SK-N-SH treated with all-trans-retinoic acid at 6 μM for 48 hours (cell line): ENCODE measurements around the gene UBXN10.

Source experiments
- ARNTL ChIP-seq: fragments of 450-650 bp; formaldehyde crosslinking; IDR thresholded peaks from 2 replicates; pipeline ENCODE4 v1.5.0; 2020; ENCODE audit warnings: low read depth, mild to moderate bottlenecking, moderate library complexity, borderline replicate concordance
- BACH2 ChIP-seq: fragments of 250-450 bp; sonication (Bioruptor Pico); IDR thresholded peaks from 2 replicates; pipeline ENCODE4 v1.9.0; 2021; ENCODE audit warnings: mild to moderate bottlenecking, borderline replicate concordance
- CREB5 ChIP-seq: fragments of 250-450 bp; sonication (Bioruptor Pico); IDR thresholded peaks from 2 replicates; pipeline ENCODE4 v1.5.1; 2020; ENCODE audit warnings: low read depth, mild to moderate bottlenecking, moderate library complexity
- ISL1 ChIP-seq: fragments of 250-450 bp; sonication (Bioruptor Pico); IDR thresholded peaks from 2 replicates; pipeline ENCODE4 v2.1.2; 2022; ENCODE audit warnings: mild to moderate bottlenecking, moderate library complexity
- PATZ1 ChIP-seq: fragments of 250-450 bp; sonication (Bioruptor Pico); IDR thresholded peaks from 2 replicates; pipeline ENCODE4 v1.8.0; 2020; ENCODE audit warnings: mild to moderate bottlenecking, moderate library complexity, borderline replicate concordance
- POU6F1 ChIP-seq: fragments of 250-450 bp; sonication (Bioruptor Pico); IDR thresholded peaks from 2 replicates; pipeline ENCODE4 v1.8.0; 2021; ENCODE audit warnings: low read depth, mild to moderate bottlenecking, moderate library complexity, borderline replicate concordance
- SNAI2 ChIP-seq: fragments of 250-450 bp; sonication (Bioruptor Pico); IDR thresholded peaks from 2 replicates; pipeline ENCODE4 v1.5.0; 2020; ENCODE audit warnings: mild to moderate bottlenecking, moderate library complexity
- TOX ChIP-seq: fragments of 250-450 bp; sonication (Bioruptor Pico); IDR thresholded peaks from 2 replicates; pipeline ENCODE4 v1.8.0; 2021; ENCODE audit warnings: mild to moderate bottlenecking, moderate library complexity, borderline replicate concordance
- ZFP3 ChIP-seq: fragments of 250-450 bp; sonication (Bioruptor Pico); IDR thresholded peaks from 2 replicates; pipeline ENCODE4 v1.5.0; 2020; ENCODE audit warnings: mild to moderate bottlenecking, moderate library complexity
- ZFP30 ChIP-seq: fragments of 450-650 bp; formaldehyde crosslinking; IDR thresholded peaks from 2 replicates; pipeline ENCODE4 v1.5.0; 2022; ENCODE audit warnings: mild to moderate bottlenecking, moderate library complexity
- ZNF565 ChIP-seq: fragments of 450-650 bp; formaldehyde crosslinking; conservative IDR thresholded peaks from 2 replicates; pipeline ENCODE4 v1.5.0; 2020; ENCODE audit warnings: low read depth, mild to moderate bottlenecking, moderate library complexity
- ZNF70 ChIP-seq: fragments of 450-650 bp; formaldehyde crosslinking; IDR thresholded peaks from 2 replicates; pipeline ENCODE4 v1.5.0; 2020; ENCODE audit warnings: mild to moderate bottlenecking, moderate library complexity
- ZNF8 ChIP-seq: fragments of 450-650 bp; formaldehyde crosslinking; IDR thresholded peaks from 2 replicates; pipeline ENCODE4 v1.5.0; 2020; ENCODE audit warnings: mild to moderate bottlenecking, moderate library complexity

GRCh38 chr1:20228314-20228825, 42.5 kb downstream of the UBXN10 start:
- no peak for TF ChIP-seq ARNTL
- no peak for TF ChIP-seq ISL1 (CRISPR knock-in tag)
- no peak for TF ChIP-seq POU6F1 (CRISPR knock-in tag)
- no peak for TF ChIP-seq PATZ1 (CRISPR knock-in tag)
- no peak for TF ChIP-seq ZFP3 (CRISPR knock-in tag)
- TF ChIP-seq CREB5 (CRISPR knock-in tag) = no peak
- no peak for TF ChIP-seq ZNF8 (CRISPR knock-in tag)
- no peak for TF ChIP-seq ZNF565 (CRISPR knock-in tag)
- TF ChIP-seq BACH2 (CRISPR knock-in tag) = no peak
- TF ChIP-seq ZFP30 (CRISPR knock-in tag) = no peak
- no peak for TF ChIP-seq SNAI2 (CRISPR knock-in tag)
- no peak for TF ChIP-seq TOX
- TF ChIP-seq ZNF70 (CRISPR knock-in tag) = no peak
